Measurements from ENCODE around the gene GXYLT2.

DNA sequence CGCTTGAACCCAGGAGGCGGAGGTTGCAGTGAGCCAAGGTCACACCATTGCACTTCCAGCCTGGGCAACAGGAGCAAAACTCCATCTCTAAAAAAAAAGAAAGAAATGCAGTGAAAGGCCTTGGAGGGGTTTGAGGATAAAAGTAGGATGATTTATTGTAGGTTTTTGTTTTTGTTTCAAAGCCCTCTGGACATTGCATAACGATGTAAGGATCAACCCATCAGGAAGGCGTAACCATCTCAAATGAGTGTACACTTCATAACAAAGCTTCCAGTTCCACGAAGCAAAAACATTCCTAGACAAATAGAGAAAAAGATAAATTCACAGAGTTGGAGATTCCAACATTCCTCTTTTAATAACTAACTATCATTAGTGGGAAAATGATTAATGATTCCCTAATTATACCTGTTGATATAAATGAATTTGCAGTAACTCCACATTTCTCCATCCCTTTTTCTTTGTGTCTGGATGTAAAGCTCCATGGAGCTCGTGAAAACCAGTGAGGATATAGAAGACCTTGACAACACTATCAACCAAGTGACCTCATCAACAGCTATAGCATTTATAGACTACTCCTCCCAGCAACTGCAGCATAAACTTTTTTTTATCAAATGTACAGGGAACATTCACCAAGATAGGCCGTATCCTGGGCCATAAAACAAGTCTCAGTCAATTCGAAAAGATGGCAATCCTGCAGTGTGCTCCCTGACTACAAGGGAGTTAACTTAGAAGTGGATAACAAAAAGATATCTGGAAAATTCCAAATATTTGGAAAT, 60.1 kb downstream of the GXYLT2 start:
- TF ChIP-seq, protein P1, sequence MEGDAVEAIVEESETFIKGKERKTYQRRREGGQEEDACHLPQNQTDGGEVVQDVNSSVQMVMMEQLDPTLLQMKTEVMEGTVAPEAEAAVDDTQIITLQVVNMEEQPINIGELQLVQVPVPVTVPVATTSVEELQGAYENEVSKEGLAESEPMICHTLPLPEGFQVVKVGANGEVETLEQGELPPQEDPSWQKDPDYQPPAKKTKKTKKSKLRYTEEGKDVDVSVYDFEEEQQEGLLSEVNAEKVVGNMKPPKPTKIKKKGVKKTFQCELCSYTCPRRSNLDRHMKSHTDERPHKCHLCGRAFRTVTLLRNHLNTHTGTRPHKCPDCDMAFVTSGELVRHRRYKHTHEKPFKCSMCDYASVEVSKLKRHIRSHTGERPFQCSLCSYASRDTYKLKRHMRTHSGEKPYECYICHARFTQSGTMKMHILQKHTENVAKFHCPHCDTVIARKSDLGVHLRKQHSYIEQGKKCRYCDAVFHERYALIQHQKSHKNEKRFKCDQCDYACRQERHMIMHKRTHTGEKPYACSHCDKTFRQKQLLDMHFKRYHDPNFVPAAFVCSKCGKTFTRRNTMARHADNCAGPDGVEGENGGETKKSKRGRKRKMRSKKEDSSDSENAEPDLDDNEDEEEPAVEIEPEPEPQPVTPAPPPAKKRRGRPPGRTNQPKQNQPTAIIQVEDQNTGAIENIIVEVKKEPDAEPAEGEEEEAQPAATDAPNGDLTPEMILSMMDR (conservative IDR thresholded peaks at IDR 0.05), result no peak
- TF ChIP-seq ZFX (IDR thresholded peaks at IDR 0.05), result no peak
